WTC11 (cell line): ENCODE data around the gene TPSAB1. TPM values are rescaled to one million over a fixed set of nuclear protein-coding genes. Genes with fewer than 3 reads are reported as not detected.

Experiments used
- ATAC-seq: fragments of 200-7000 bp; cut with Tn5 transposase; 2 replicates; pipeline ENCODE4 v1.10.0; 2021; ENCODE audit warnings: mild to moderate bottlenecking, moderate library complexity
- CTCF ChIA-PET: fragments of 300-600 bp; sonication (Branson Sonifier 250); formaldehyde crosslinking; loops from one replicate; lab custom pipeline; 2021; ENCODE audit warnings: antibody characterized with exemption; lab: Charles Lee
- POLR2A ChIA-PET: fragments of 350-600 bp; sonication (Branson Sonifier 250); formaldehyde crosslinking; loops from one replicate; lab custom pipeline; 2021; ENCODE audit warnings: antibody characterized with exemption; lab: Charles Lee
- DNase-seq: peaks from one replicate; pipeline ENCODE4 v3.0.0; 2021; ENCODE audit warnings: low spot score
- H3K27ac Mint-ChIP-seq: 2 replicates; pipeline ENCODE4 v1.8.0; 2021; ENCODE audit warnings: mixed read lengths
- H3K27me3 Mint-ChIP-seq: 2 replicates; pipeline ENCODE4 v1.8.0; 2021; ENCODE audit warnings: low read depth, mild to moderate bottlenecking, moderate library complexity, mixed read lengths
- H3K36me3 Mint-ChIP-seq: 2 replicates; pipeline ENCODE4 v1.8.0; 2021; ENCODE audit warnings: mixed read lengths
- H3K4me1 Mint-ChIP-seq: 2 replicates; pipeline ENCODE4 v1.8.0; 2022; ENCODE audit warnings: mixed read lengths
- H3K4me3 Mint-ChIP-seq: 2 replicates; pipeline ENCODE4 v1.8.0; 2021; ENCODE audit warnings: mild to moderate bottlenecking, moderate library complexity, mixed read lengths
- H3K9me3 Mint-ChIP-seq: 2 replicates; pipeline ENCODE4 v1.8.0; 2021; ENCODE audit warnings: mixed read lengths
- AR ChIP-seq: fragments of 250-450 bp; sonication (Bioruptor Pico); IDR thresholded peaks from 2 replicates; pipeline ENCODE4 v1.9.0; 2021; ENCODE audit warnings: mild to moderate bottlenecking
- ATF2 ChIP-seq: sonication (generic); formaldehyde crosslinking; IDR thresholded peaks from 2 replicates; pipeline ENCODE4 v1.8.1; 2022; ENCODE audit warnings: low read depth, missing genetic modification reagents, borderline replicate concordance
- CDX4 ChIP-seq: fragments of 250-450 bp; sonication (Bioruptor Pico); IDR thresholded peaks from 2 replicates; pipeline ENCODE4 v1.9.0; 2021; ENCODE audit warnings: moderate library complexity, mild to moderate bottlenecking, inconsistent platforms, borderline replicate concordance
- HMGXB4 ChIP-seq: sonication (generic); formaldehyde crosslinking; IDR thresholded peaks from 2 replicates; pipeline ENCODE4 v1.8.1; 2023; ENCODE audit warnings: mild to moderate bottlenecking, moderate library complexity, missing genetic modification reagents
- MYBL2 ChIP-seq: sonication (generic); formaldehyde crosslinking; IDR thresholded peaks from 2 replicates; pipeline ENCODE4 v1.8.1; 2023; ENCODE audit warnings: mild to moderate bottlenecking, moderate library complexity, missing genetic modification reagents
- NR3C1 ChIP-seq: sonication (generic); formaldehyde crosslinking; conservative IDR thresholded peaks from 2 replicates; pipeline ENCODE4 v1.8.1; 2023; ENCODE audit warnings: low read depth, mild to moderate bottlenecking, missing genetic modification reagents
- USF1 ChIP-seq: sonication (generic); formaldehyde crosslinking; IDR thresholded peaks from 2 replicates; pipeline ENCODE4 v1.8.0; 2022; ENCODE audit warnings: mild to moderate bottlenecking, missing genetic modification reagents
- USF2 ChIP-seq: sonication (generic); formaldehyde crosslinking; IDR thresholded peaks from 2 replicates; pipeline ENCODE4 v1.8.1; 2023; ENCODE audit warnings: mild to moderate bottlenecking, missing genetic modification reagents, moderate library complexity
- ZNF232 ChIP-seq: sonication (generic); formaldehyde crosslinking; IDR thresholded peaks from 2 replicates; pipeline ENCODE4 v1.8.0; 2022; ENCODE audit warnings: mild to moderate bottlenecking, missing genetic modification reagents
- ZNF317 ChIP-seq: sonication (generic); formaldehyde crosslinking; IDR thresholded peaks from 2 replicates; pipeline ENCODE4 v1.8.1; 2023; ENCODE audit warnings: low read depth, mild to moderate bottlenecking, moderate library complexity, missing genetic modification reagents, borderline replicate concordance
- total RNA-seq: library from RNA; stranded (reverse); gene quantifications from 3 replicates; pipeline ENCODE4 v1.2.3, GENCODE V29; 2021
- TF ChIP-seq, protein P1 (sequence below): sonication (generic); formaldehyde crosslinking; IDR thresholded peaks from 2 replicates; pipeline ENCODE4 v1.8.1; 2023; ENCODE audit warnings: mild to moderate bottlenecking, missing genetic modification reagents, moderate library complexity
- TF ChIP-seq, protein P2 (sequence below): fragments of 250-450 bp; sonication (Bioruptor Pico); IDR thresholded peaks from 2 replicates; pipeline ENCODE4 v1.8.0; 2021; ENCODE audit warnings: mild to moderate bottlenecking
- TF ChIP-seq, protein P3 (sequence below): sonication (generic); formaldehyde crosslinking; IDR thresholded peaks from 2 replicates; pipeline ENCODE4 v1.8.1; 2022; ENCODE audit warnings: missing genetic modification reagents, borderline replicate concordance

Gene TPSAB1
- total RNA-seq, 1 experiment from 2014 or later, result not detected

DNA sequence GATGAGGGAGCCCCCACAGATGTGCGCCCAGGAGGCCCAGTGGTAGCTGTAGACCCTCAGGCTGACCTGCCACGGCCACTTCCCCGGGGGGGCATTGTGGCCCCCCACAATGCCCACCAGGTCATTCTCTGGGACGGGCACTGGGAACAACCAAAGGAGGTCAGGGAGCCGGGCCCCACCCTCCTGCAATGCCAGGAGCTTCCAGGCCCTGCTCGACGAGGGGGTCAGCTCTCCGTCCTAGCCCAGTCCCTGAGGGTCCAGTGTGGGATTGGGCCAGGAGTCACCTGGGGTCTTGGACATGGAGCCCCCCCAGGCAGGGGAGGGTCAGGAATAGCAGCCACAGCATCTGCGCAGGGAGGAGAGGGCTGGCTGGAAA is 22.3 kb downstream of the TPSAB1 start:
- Mint-ChIP-seq H3K4me1 (peaks cover 5% of the 10 kb centered on the region), H3K27me3 (peaks cover 37% of the 10 kb centered on the region), H3K4me3 (no peak overlapping the region), H3K36me3 (peaks cover 9% of the 10 kb centered on the region; the same call in 1 of the 2 replicates), H3K9me3 (peaks cover 15% of the 10 kb centered on the region), H3K27ac (no peak overlapping the region)
- DNase-seq (no peak), ATAC-seq (no peak)
- POLR2A ChIA-PET, result no interaction called here
- CTCF ChIA-PET, result no interaction called here
- TF ChIP-seq, protein P1, sequence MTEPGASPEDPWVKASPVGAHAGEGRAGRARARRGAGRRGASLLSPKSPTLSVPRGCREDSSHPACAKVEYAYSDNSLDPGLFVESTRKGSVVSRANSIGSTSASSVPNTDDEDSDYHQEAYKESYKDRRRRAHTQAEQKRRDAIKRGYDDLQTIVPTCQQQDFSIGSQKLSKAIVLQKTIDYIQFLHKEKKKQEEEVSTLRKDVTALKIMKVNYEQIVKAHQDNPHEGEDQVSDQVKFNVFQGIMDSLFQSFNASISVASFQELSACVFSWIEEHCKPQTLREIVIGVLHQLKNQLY (CRISPR knock-in tag), result no peak
- TF ChIP-seq ZNF232 (CRISPR knock-in tag), result no peak
- TF ChIP-seq, protein P2, sequence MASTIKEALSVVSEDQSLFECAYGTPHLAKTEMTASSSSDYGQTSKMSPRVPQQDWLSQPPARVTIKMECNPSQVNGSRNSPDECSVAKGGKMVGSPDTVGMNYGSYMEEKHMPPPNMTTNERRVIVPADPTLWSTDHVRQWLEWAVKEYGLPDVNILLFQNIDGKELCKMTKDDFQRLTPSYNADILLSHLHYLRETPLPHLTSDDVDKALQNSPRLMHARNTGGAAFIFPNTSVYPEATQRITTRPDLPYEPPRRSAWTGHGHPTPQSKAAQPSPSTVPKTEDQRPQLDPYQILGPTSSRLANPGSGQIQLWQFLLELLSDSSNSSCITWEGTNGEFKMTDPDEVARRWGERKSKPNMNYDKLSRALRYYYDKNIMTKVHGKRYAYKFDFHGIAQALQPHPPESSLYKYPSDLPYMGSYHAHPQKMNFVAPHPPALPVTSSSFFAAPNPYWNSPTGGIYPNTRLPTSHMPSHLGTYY (CRISPR knock-in tag), result no peak
- no peak for TF ChIP-seq CDX4
- TF ChIP-seq USF2, result no peak
- no peak for TF ChIP-seq ZNF317 (CRISPR knock-in tag)
- TF ChIP-seq HMGXB4 (CRISPR knock-in tag), result no peak
- TF ChIP-seq, protein P3, sequence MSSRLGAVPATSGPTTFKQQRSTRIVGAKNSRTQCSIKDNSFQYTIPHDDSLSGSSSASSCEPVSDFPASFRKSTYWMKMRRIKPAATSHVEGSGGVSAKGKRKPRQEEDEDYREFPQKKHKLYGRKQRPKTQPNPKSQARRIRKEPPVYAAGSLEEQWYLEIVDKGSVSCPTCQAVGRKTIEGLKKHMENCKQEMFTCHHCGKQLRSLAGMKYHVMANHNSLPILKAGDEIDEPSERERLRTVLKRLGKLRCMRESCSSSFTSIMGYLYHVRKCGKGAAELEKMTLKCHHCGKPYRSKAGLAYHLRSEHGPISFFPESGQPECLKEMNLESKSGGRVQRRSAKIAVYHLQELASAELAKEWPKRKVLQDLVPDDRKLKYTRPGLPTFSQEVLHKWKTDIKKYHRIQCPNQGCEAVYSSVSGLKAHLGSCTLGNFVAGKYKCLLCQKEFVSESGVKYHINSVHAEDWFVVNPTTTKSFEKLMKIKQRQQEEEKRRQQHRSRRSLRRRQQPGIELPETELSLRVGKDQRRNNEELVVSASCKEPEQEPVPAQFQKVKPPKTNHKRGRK (CRISPR knock-in tag), result no peak
- TF ChIP-seq USF1, result no peak
- no peak for TF ChIP-seq NR3C1 (CRISPR knock-in tag)
- no peak for TF ChIP-seq MYBL2

DNA sequence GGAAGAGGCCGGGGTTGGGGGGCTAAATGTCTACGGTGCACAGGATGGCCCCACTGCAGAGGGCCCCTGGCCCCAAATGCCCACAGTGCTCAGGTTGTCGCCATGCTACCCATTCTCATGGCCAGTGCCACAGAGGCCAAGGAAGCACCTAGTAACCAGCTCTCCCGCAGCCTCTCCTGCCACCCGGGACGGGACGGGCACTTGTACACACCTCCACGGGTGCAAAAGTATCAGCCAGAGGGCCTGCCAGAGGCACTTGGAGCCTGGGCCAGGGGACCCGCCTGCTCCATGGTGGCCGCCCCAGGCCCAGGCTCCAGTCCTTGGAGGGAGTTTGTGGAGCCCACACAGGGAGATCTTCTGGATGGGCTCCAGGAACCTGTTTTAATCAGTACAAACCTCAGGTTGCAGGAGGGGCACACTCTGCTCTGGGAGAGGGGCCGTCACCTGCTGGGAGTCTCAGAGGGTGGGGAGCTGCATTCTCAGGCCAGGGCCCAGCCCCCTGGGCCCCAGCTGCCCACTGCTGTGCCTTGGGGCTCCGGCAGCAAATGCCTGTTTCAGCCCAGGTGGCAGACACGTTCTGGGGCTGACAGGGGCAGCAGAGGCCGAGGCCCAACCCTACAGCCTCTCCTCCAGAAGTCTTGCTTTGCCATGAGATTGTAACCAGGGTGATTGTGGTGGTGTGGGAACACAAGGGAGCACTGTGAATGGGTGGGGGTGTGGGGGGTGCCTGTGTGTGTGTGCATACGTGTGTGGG is 23.3 kb downstream of the TPSAB1 start:
- ChIA-PET CTCF (no interaction called here), POLR2A (no interaction called here)
- peaks cover 9% of the 10 kb centered on the region; the same call in 1 of the 2 replicates for H3K36me3 Mint-ChIP-seq
- no peak overlapping the region for H3K4me3 Mint-ChIP-seq
- peaks cover 37% of the 10 kb centered on the region for H3K27me3 Mint-ChIP-seq
- peaks cover 15% of the 10 kb centered on the region for H3K9me3 Mint-ChIP-seq
- H3K27ac Mint-ChIP-seq, result no peak overlapping the region; the same call in 1 of the 2 replicates
- H3K4me1 Mint-ChIP-seq, result peaks cover 5% of the 10 kb centered on the region
- DNase-seq, result no peak
- ATAC-seq, result no peak
- TF ChIP-seq AR (CRISPR knock-in tag), result no peak
- TF ChIP-seq ATF2 (CRISPR knock-in tag), result no peak
- TF ChIP-seq, all 79 proteins: peak for 0
